Renal pelvis (tissue), 12 donors: Measurements from ENCODE around the gene IL11. TPM values are rescaled to one million over a fixed set of nuclear protein-coding genes. Genes with fewer than 3 reads are reported as not detected.
"Not testable (repeated sequence)": the region's sequence is repeated elsewhere in the genome, so short reads cannot be mapped to it uniquely, and the experiment has no call there.

ENCODE experiments used
- DNase-seq: peaks from one replicate; pipeline ENCODE4 v3.0.0-alpha.2; 2013
- long read RNA-seq, 16 experiments: transcript quantifications; one replicate each; lab custom pipeline, GENCODE V29; 2026
- polyA plus RNA-seq, 3 donors: library from polyadenylated mRNA; unstranded; fragments of 120-200 nt; gene quantifications; one replicate each; pipeline ENCODE4 v1.2.1, GENCODE V29; 2013; ENCODE audit not compliant: insufficient read length in 3 of 3

IL11 gene
- 1 to 10 TPM; 1.2 to 2.0 (median 1.5) TPM for polyA plus RNA-seq
- long read RNA-seq, donor 1, result 0 reads
- long read RNA-seq, donor 2, result 0 reads
- long read RNA-seq, donor 3, result 0 reads
- long read RNA-seq, donor 4, result 0 reads
- long read RNA-seq, donor 5, result 0 reads
- long read RNA-seq, donor 6, partial matches to known transcripts, result 0 of 1 reads
- long read RNA-seq, donor 6, other reads (novel, unspliced or antisense), result 0 of 1 reads
- long read RNA-seq, donor 7, result 0 reads
- long read RNA-seq, donor 8, result 0 reads
- long read RNA-seq, donor 9, result 0 reads
- long read RNA-seq, donor 10, result 0 reads
- long read RNA-seq, donor 11, result 0 reads
- long read RNA-seq, donor 12, result 0 reads
- long read RNA-seq, donor 13, result 0 reads
- long read RNA-seq, donor 14, result 0 reads
- long read RNA-seq, donor 15, result 0 reads
- long read RNA-seq, donor 16, result 0 reads

GRCh38 chr19:55370305-55370988 lies at the start of gene IL11:
TSS of gene IL11 (minus strand) at chr19:55370463. CDS start at chr19:55370310, 153 bp downstream.
- no peak for DNase-seq

- DNase-seq, result no peak
These were observed 49.5 kb upstream of the IL11 start for GRCh38 chr19:55419624-55420236.

GRCh38 chr19:55419103-55419502 lies 48.8 kb upstream of the IL11 start:
- no peak for DNase-seq

- DNase-seq, result peak; percentile 82
These were observed 47.9 kb upstream of the IL11 start for GRCh38 chr19:55418185-55418584.

GRCh38 chr19:55410168-55410567 lies 39.9 kb upstream of the IL11 start:
- no peak for DNase-seq

- not testable (repeated sequence) for DNase-seq
These were observed 38.9 kb upstream of the IL11 start for GRCh38 chr19:55409179-55409578.

- no peak for DNase-seq
These were observed 38.2 kb upstream of the IL11 start for GRCh38 chr19:55408533-55408872.

GRCh38 chr19:55407800-55408532 lies 37.7 kb upstream of the IL11 start:
- DNase-seq, result peak; percentile 99

- DNase-seq, result not testable (repeated sequence)
These were observed 37.2 kb upstream of the IL11 start, which contains the start of gene UBE2S for GRCh38 chr19:55407550-55407799. TSS of gene UBE2S (minus strand) at chr19:55407788. CDS start at chr19:55407589, 199 bp downstream.

GRCh38 chr19:55406826-55407549 lies 36.7 kb upstream of the IL11 start:
- peak; percentile 8 for DNase-seq

GRCh38 chr19:55406091-55406825 lies 36.0 kb upstream of the IL11 start:
- no peak for DNase-seq

GRCh38 chr19:55405638-55406037 lies 35.4 kb upstream of the IL11 start:
- DNase-seq, result no peak

- no peak for DNase-seq
These were observed 32.2 kb upstream of the IL11 start for GRCh38 chr19:55402509-55402908.

- not testable (repeated sequence) for DNase-seq
These were observed 31.1 kb upstream of the IL11 start for GRCh38 chr19:55401390-55401789.

GRCh38 chr19:55400281-55401087 lies 30.2 kb upstream of the IL11 start:
- no peak for DNase-seq

GRCh38 chr19:55398200-55398925 lies 28.1 kb upstream of the IL11 start:
- no peak for DNase-seq

GRCh38 chr19:55392820-55393761 lies 22.8 kb upstream of the IL11 start:
- no peak for DNase-seq
